HG03575 (cell line): Measurements from ENCODE around the gene PALD1.

ENCODE experiments used
- ATAC-seq: cut with Tn5 transposase; IDR thresholded peaks from one replicate; pipeline ENCODE4 v1.9.1; 2021; ENCODE audit not compliant: unreplicated experiment, insufficient number of reproducible peaks, low FRiP score; ENCODE audit errors: extremely low read depth

Gene PALD1

GRCh38 chr10:70528314-70528713 lies 49.7 kb downstream of the PALD1 start:
- no peak for ATAC-seq

- no peak for ATAC-seq
Observed at GRCh38 chr10:70528741-70529362, 50.3 kb downstream of the PALD1 start.

GRCh38 chr10:70529848-70530247 lies 51.3 kb downstream of the PALD1 start:
- no peak for ATAC-seq

- ATAC-seq: no peak
Observed at GRCh38 chr10:70530315-70530714, 51.7 kb downstream of the PALD1 start.

GRCh38 chr10:70532554-70533188 lies 54.1 kb downstream of the PALD1 start:
- no peak for ATAC-seq

DNA sequence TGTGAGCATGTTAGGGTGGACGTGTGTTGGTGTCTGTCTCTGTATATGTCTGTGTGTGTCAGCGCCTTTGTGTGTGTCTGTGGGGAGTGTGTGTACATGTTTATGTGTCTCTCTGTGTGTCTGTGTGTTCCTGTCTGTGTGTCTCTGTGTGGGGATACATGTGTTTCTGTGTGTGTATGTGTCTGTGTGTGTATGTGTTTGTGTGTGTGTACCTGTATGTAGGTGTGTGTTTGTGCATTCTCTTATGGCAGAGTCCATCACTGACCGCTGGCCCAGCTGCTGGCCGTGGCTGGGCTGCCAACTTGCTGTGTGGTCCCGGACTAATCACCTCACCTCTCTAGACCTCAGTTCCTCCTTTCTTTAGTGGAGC lies 54.6 kb downstream of the PALD1 start:
- ATAC-seq: no peak

DNA sequence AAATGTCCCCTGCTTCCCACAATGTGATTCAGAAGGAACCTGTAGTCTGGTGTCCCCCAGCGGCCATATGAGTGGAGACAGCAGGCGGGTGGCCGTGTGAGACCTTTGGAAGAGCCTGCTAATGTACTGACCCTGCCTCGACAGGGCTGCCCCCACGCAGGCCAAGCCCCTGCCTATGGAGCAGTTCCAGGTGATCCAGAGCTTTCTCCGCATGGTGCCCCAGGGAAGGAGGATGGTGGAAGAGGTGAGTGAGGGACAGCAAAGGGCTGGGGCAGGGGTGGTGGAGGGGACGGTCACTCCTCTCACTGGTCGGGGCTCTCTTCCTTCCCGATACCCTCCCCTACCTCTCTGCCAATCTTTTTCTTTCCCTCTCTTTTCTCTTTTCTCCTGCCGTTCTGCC lies 55.7 kb downstream of the PALD1 start:
- ATAC-seq: no peak

GRCh38 chr10:70535001-70535400 lies 56.4 kb downstream of the PALD1 start:
- ATAC-seq: no peak

DNA sequence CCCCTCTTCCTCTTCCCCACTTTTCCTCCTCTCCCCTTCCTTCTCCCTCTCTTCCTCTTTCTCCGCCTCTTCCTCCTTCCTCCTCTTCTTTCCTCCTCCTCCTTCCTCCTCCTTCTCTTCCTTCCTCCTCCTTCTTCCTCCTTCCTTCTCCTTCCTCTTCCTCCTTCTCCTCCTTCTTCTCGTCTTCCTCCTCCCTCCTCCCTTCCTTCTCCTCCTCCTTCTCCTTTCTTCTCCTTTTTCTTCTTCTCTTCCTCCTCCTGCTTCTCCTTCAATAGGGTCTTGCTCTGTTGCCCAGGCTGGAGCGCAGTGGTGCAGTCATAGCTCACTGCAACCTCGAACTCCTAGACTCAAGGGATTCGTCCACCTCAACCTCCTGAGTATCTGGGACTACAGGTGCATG lies 56.9 kb downstream of the PALD1 start:
- no peak for ATAC-seq

DNA sequence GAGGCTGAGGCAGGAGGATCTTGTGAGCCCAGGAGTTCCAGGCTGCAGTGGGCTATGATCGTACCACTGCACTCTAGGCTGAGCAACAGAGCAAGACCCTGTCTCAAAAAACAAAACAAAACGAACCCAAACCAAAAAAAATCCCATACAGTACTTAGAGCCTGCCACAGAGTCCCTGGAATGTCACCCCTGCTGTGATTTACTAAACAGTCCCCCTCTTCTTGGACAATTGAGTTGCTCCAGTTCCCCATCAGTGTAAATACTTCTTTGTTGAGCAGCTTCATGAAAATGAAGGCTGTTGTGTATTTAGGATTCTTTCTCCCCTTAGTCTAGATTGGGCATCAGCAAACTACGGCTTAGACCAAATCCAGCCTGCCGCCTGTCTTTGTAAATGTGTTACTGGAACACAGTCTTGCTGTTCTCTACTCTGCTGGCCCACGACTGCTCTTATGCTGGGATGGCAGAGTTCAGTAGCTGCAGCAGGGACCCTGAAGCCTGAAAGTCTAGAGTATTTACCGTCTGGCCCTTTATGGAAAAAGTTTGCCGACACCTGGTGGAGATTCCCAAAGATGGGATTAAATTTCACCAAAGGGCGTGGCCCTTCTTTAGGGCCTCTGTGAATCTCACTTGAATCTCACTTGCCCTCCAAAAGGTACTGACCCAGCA lies 57.8 kb downstream of the PALD1 start:
- no peak for ATAC-seq

- ATAC-seq: no peak
Observed at GRCh38 chr10:70537398-70538194, 59.0 kb downstream of the PALD1 start.

DNA sequence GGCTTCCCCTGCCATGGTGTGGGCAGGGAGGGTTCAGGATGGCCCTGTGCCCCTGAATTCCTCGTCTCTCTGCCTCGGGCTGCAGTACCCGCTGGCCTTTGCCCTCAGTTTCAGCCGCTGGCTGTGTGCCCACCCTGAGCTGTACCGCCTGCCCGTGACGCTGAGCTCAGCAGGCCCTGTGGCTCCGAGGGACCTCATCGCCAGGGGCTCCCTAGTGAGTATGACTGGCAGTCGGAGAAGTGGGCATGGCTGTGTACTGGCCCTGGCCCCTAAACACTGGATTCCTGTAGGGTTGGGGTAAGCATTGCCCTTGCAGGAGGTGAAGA lies 59.6 kb downstream of the PALD1 start:
- no peak for ATAC-seq

DNA sequence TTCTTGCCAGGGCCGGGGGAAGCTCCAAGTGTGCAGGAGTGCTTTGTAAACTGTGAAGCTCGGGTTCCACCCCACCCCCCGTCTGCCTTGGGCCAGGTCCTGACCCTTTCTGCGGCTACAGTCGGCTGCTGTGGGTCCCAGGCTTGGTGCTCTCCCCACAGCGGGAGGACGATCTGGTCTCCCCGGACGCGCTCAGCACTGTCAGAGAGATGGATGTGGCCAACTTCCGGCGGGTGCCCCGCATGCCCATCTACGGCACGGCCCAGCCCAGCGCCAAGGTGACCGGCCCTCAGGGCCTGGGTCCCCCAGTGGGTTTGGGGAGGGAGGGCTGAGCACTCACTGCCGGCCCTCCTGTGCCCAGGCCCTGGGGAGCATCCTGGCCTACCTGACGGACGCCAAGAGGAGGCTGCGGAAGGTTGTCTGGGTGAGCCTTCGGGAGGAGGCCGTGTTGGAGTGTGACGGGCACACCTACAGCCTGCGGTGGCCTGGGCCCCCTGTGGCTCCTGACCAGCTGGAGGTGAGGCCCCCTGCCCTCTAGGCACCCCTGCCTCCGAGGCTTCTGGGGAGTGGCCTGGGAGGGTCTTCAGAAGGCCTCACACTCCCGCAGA lies 60.3 kb downstream of the PALD1 start:
- no peak for ATAC-seq

GRCh38 chr10:70539471-70539870 lies 60.9 kb downstream of the PALD1 start:
- ATAC-seq: no peak

DNA sequence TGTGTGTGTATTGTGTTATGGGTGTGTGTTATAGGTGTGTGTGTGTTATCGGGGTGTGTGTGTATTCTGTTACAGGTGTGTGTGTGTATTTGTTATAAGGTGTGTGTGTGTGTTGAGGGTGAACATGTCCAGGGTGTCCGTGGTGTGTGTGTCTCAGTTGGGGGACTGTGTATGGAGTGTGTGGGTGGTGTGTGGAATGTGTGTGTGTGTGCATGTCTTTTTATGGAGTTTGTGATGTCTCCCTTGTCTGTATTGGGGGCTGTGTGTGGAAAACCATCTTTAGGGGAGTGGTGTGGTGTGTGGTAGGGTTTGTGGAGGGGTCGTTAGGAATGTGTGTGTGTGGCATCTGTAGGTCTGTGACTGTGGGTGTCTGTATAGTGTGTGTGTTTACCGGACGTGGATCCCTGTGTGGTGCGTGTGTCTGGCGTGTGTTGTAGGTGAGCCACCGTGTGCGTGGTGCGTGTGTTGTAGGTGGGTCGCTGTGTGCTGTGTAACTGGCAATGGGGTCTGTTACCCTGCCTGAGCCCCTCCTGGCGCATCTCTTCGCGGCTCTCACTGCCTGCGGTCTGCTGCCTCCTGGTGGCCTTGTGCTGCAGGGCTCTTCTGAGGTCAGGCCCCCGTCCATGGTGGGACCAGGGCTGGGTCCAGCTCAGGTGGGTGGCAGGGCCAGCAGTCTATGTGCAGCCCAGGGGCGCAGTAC lies 61.7 kb downstream of the PALD1 start:
- no peak for ATAC-seq

DNA sequence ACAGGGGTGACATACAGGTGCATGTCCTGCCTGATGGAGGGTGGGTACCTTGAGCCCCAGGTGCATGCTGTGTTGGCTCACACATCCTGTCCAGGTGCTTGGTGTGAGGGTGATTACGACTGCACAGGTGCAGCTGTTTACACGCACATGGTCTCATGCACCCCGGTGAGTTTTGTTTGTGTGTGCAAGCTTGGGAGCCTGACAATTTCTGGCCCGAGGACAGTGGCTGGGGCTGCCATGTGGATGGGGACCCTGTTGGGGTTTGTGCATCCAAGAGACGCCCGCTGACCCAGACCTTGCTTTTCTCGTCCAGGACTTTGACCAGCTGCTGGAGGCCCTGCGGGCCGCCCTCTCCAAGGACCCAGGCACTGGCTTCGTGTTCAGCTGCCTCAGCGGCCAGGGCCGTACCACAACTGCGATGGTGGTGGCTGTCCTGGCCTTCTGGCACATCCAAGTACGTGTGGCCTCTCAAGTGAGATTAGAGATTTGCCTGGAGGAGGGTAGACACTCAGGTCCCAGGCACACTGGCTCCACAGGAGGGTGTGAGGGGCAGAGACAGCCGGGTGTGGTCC lies 62.3 kb downstream of the PALD1 start:
- no peak for ATAC-seq

DNA sequence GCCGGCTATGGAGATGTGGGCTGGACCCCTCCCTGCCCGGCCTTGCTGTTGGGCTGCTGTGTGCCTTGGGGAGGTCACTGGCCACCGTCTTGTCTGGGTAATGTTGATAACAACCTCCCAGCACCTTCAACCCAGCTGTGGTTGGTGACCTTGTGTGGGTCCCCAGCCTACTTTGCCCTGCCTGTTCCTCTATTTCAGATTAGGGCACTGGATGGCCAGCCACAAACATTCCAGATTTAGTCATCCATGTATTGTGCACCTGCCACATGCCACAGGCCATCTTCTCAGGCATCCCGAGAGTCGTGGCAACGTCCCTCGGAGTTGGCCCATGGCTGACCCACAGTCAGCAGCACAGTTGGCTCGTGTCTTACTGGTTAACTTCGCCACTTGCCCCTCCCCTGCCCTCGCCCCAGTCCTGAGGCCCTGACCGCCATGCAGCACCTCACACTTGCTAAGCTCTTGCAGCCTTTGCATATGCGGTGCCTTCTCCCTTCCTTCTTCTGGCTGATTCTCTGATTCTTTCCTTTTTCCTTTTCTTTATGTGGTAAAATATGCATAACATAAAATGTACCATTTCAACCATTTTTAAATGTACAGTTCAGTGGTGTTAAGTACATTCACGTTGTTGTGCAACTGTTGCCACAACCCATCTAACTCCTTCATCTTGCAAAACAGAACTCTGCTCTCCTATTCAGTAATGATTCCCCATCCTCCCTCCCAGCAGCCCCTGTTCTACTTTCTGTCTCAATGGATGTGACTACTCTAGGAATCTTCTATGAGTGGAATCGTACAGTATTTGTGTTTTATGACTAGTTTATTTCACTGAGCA lies 63.4 kb downstream of the PALD1 start:
- no peak for ATAC-seq

DNA sequence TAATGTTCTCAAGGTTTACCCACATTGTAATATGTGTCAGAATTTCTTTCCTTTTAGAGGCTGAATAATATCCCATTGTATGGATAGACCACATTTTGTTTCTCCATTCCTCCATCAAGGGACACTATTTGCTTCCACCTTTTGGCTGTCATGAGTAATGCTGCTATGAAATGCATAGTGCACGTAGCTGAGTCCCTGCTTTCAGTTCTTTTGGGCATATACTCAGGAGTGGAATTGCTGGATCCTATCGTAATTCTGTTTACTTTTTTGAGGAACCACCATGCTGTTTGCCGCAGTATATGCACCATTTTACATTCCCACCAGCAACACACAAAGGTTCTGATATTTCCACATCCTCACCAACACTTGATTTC lies 64.0 kb downstream of the PALD1 start:
- ATAC-seq: no peak
